ENCODE results near the gene SF3A2.
A peak's percentile ranks its signal among the peaks of the same experiment; 100 is the strongest.

Gene SF3A2

GRCh38 chr19:2208975-2209374, 27.6 kb upstream of the SF3A2 start:
- DNase-seq: no peak

- DNase-seq: no peak
Measured at GRCh38 chr19:2209408-2209807, 27.2 kb upstream of the SF3A2 start.

- DNase-seq: no peak
Measured at GRCh38 chr19:2210206-2210605, 26.4 kb upstream of the SF3A2 start.

- DNase-seq: no peak
Measured at GRCh38 chr19:2210987-2211740, 25.5 kb upstream of the SF3A2 start.

- no peak for DNase-seq
Measured at GRCh38 chr19:2212861-2213711, 23.5 kb upstream of the SF3A2 start.

GRCh38 chr19:2213799-2214198, 22.8 kb upstream of the SF3A2 start:
- DNase-seq: no peak

- no peak for DNase-seq
Measured at GRCh38 chr19:2214251-2214650, 22.4 kb upstream of the SF3A2 start.

GRCh38 chr19:2215281-2215751, 21.3 kb upstream of the SF3A2 start:
- peak; percentile 62 for DNase-seq

- no peak for DNase-seq
Measured at GRCh38 chr19:2216361-2217225, 20.0 kb upstream of the SF3A2 start.

- no peak for DNase-seq
Measured at GRCh38 chr19:2217591-2217990, 19.0 kb upstream of the SF3A2 start.

- DNase-seq: no peak
Measured at GRCh38 chr19:2219726-2220125, 16.9 kb upstream of the SF3A2 start.

GRCh38 chr19:2221250-2221831, 15.3 kb upstream of the SF3A2 start:
- DNase-seq: no peak

GRCh38 chr19:2221918-2222317, 14.7 kb upstream of the SF3A2 start:
- no peak for DNase-seq

GRCh38 chr19:2223391-2223790, 13.2 kb upstream of the SF3A2 start:
- no peak for DNase-seq

- DNase-seq: no peak
Measured at GRCh38 chr19:2223959-2224358, 12.7 kb upstream of the SF3A2 start.

GRCh38 chr19:2224754-2225349, 11.8 kb upstream of the SF3A2 start:
- DNase-seq: no peak

GRCh38 chr19:2225415-2226050, 11.1 kb upstream of the SF3A2 start:
- DNase-seq: no peak

GRCh38 chr19:2226051-2226839, 10.4 kb upstream of the SF3A2 start:
- no peak for DNase-seq

- no peak for DNase-seq
Measured at GRCh38 chr19:2226840-2227360, 9.7 kb upstream of the SF3A2 start.

- DNase-seq: no peak
Measured at GRCh38 chr19:2227415-2228156, 9.0 kb upstream of the SF3A2 start.

Data from CD4-positive, alpha-beta T cell treated with Interleukin-17A for 4 hours (primary cell).